ENCODE measurements around the gene TSEN54. TPM values are rescaled to one million over a fixed set of nuclear protein-coding genes. Genes with fewer than 3 reads are reported as not detected.

Gene TSEN54
- total RNA-seq, 1 experiment from 2014 or later = 78.7 TPM

DNA sequence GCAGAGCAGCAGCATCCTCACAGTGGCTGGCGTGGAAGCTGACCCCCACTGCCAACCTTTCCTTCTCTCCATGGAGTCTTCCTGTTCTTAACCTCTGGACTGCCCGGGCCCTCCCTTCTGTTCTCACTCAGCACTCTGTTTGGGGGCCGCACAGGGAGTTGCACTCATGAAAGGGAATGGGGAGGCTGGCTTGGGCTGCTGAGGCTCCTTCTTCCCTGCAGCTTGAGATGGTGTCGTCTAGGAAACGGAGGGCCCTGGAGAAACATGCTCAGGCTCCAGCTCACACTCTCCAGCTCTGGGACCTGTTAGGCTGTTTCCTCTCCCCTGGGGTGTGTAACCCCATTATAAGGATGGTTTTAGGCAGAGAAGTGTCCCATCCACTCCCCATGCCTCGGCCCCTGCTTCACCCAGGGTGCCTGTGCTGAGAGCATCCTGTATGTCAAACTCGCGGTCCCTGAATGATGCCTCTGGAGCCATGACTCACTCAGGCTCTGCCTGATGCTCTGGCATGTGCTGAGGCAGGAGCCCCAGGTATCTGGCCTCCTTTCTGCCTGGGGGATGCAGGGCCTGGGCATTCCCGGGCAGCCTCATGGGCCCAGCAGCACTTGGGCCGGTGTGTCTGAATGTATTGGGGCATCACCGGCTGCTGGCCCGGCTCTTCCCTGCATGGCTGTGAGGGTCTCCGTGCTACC, 41.0 kb upstream of the TSEN54 start:
- DNase-seq (ENCODE audit: low read depth, low spot score) = no peak
- CTCF ChIA-PET = no interaction called here
- Histone ChIP-seq H3K4me1 (ENCODE audit: control insufficient read depth, insufficient read depth, low read length) (no peaks in the 10 kb centered on the region), H3K27ac (ENCODE audit: low read length) (no peak overlapping the region), H3K36me3 (ENCODE audit: control insufficient read depth, insufficient read depth, low read length) (no peaks in the 10 kb centered on the region), H3K27me3 (ENCODE audit: control insufficient read depth, insufficient read depth, low read length) (no peaks in the 10 kb centered on the region), H3K9me3 (ENCODE audit: control insufficient read depth, insufficient read depth, low read depth, low read length) (no peaks in the 10 kb centered on the region), H3K4me3 (ENCODE audit: low read depth in 2 of 2, low read length in 2 of 2) (no peak overlapping the region)
- no TSS peak for BruUV-seq (replicated peaks)
- POLR2A ChIA-PET = no interaction called here
- in situ Hi-C loops (cut with HindIII; ENCODE audit: low pct_unique_long_range_greater_than_20kb, low sequenced_read_pairs) (no loop called here), intact Hi-C loops (cut with micrococcal nuclease; ENCODE audit: unreplicated experiment) (no loop called here)
- no peak for TF ChIP-seq SIN3A (IDR thresholded peaks at IDR 0.05; ENCODE audit: borderline replicate concordance, insufficient read depth, low read depth, low read length)
- no peak for TF ChIP-seq TCF7L2 (IDR thresholded peaks at IDR 0.05; ENCODE audit: low read depth, low read length)
- TF ChIP-seq, protein P1, sequence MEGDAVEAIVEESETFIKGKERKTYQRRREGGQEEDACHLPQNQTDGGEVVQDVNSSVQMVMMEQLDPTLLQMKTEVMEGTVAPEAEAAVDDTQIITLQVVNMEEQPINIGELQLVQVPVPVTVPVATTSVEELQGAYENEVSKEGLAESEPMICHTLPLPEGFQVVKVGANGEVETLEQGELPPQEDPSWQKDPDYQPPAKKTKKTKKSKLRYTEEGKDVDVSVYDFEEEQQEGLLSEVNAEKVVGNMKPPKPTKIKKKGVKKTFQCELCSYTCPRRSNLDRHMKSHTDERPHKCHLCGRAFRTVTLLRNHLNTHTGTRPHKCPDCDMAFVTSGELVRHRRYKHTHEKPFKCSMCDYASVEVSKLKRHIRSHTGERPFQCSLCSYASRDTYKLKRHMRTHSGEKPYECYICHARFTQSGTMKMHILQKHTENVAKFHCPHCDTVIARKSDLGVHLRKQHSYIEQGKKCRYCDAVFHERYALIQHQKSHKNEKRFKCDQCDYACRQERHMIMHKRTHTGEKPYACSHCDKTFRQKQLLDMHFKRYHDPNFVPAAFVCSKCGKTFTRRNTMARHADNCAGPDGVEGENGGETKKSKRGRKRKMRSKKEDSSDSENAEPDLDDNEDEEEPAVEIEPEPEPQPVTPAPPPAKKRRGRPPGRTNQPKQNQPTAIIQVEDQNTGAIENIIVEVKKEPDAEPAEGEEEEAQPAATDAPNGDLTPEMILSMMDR (IDR thresholded peaks at IDR 0.05) = no peak
- TF ChIP-seq POLR2AphosphoS5 (IDR thresholded peaks at IDR 0.05; ENCODE audit: low read depth, low read length) = no peak
- TF ChIP-seq, protein P2, sequence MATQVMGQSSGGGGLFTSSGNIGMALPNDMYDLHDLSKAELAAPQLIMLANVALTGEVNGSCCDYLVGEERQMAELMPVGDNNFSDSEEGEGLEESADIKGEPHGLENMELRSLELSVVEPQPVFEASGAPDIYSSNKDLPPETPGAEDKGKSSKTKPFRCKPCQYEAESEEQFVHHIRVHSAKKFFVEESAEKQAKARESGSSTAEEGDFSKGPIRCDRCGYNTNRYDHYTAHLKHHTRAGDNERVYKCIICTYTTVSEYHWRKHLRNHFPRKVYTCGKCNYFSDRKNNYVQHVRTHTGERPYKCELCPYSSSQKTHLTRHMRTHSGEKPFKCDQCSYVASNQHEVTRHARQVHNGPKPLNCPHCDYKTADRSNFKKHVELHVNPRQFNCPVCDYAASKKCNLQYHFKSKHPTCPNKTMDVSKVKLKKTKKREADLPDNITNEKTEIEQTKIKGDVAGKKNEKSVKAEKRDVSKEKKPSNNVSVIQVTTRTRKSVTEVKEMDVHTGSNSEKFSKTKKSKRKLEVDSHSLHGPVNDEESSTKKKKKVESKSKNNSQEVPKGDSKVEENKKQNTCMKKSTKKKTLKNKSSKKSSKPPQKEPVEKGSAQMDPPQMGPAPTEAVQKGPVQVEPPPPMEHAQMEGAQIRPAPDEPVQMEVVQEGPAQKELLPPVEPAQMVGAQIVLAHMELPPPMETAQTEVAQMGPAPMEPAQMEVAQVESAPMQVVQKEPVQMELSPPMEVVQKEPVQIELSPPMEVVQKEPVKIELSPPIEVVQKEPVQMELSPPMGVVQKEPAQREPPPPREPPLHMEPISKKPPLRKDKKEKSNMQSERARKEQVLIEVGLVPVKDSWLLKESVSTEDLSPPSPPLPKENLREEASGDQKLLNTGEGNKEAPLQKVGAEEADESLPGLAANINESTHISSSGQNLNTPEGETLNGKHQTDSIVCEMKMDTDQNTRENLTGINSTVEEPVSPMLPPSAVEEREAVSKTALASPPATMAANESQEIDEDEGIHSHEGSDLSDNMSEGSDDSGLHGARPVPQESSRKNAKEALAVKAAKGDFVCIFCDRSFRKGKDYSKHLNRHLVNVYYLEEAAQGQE (IDR thresholded peaks at IDR 0.05; ENCODE audit: insufficient read depth in 1 of 2, low read depth in 2 of 2, low read length in 1 of 2) = no peak
- peak; percentile 32 for ATAC-seq

- intact Hi-C loops (cut with micrococcal nuclease; ENCODE audit: unreplicated experiment) = no loop called here
- no peaks in the 10 kb centered on the region for H3K36me3 ChIP-seq (ENCODE audit: control insufficient read depth, insufficient read depth, low read length)
- no peak for DNase-seq (ENCODE audit: low read depth, low spot score)
- TF ChIP-seq TCF7L2 (IDR thresholded peaks at IDR 0.05; ENCODE audit: low read depth, low read length) (no peak), POLR2AphosphoS5 (IDR thresholded peaks at IDR 0.05; ENCODE audit: low read depth, low read length) (no peak), SIN3A (IDR thresholded peaks at IDR 0.05; ENCODE audit: borderline replicate concordance, insufficient read depth, low read depth, low read length) (no peak)
- TF ChIP-seq, protein P2 (IDR thresholded peaks at IDR 0.05; ENCODE audit: insufficient read depth in 1 of 2, low read depth in 2 of 2, low read length in 1 of 2) = no peak
- TF ChIP-seq, protein P1 (IDR thresholded peaks at IDR 0.05) = no peak
- H3K4me1 ChIP-seq (ENCODE audit: control insufficient read depth, insufficient read depth, low read length) = no peaks in the 10 kb centered on the region
- H3K9me3 ChIP-seq (ENCODE audit: control insufficient read depth, insufficient read depth, low read depth, low read length) = no peaks in the 10 kb centered on the region
- POLR2A ChIA-PET = no interaction called here
- BruUV-seq (replicated peaks) = no TSS peak
- no peak overlapping the region for H3K4me3 ChIP-seq (ENCODE audit: low read depth in 2 of 2, low read length in 2 of 2)
- CTCF ChIA-PET = no interaction called here
- no peak overlapping the region for H3K27ac ChIP-seq (ENCODE audit: low read length)
- in situ Hi-C loops (cut with HindIII; ENCODE audit: low pct_unique_long_range_greater_than_20kb, low sequenced_read_pairs) = no loop called here
- no peaks in the 10 kb centered on the region for H3K27me3 ChIP-seq (ENCODE audit: control insufficient read depth, insufficient read depth, low read length)
- ATAC-seq = no peak
Measured at GRCh38 chr17:75475851-75476250, 40.5 kb upstream of the TSEN54 start.

All from Panc1 (cell line).